Vagina (tissue), 2 donors: ENCODE results near the gene GTF2H1. TPM values are rescaled to one million over a fixed set of nuclear protein-coding genes. Genes with fewer than 3 reads are reported as not detected.

ENCODE experiments used
- DNase-seq, 2 donors: peaks; one replicate each; pipeline ENCODE4 v3.0.0-alpha.2; 2017; ENCODE audit errors: extremely low spot score in 2 of 2
- H3K27ac ChIP-seq: fragments of 200-600 bp; sonication (generic); one replicate; pipeline ENCODE4 v1.5.1; 2019
- H3K27me3 ChIP-seq: fragments of 200-600 bp; sonication (generic); one replicate; pipeline ENCODE4 v1.5.1; 2019
- H3K36me3 ChIP-seq, 2 donors: fragments of 200-600 bp; sonication (generic); one replicate each; pipeline ENCODE4 v1.5.1; 2017 to 2019
- H3K4me1 ChIP-seq: fragments of 200-600 bp; sonication (generic); one replicate; pipeline ENCODE4 v1.5.1; 2019
- H3K4me3 ChIP-seq, 2 donors: fragments of 200-600 bp; sonication (generic); 1 replicate in 1 of 2; 2 replicates in 1 of 2; pipeline ENCODE4 v1.5.1; 2016 to 2019
- H3K9me3 ChIP-seq: fragments of 200-600 bp; sonication (generic); one replicate; pipeline ENCODE4 v1.5.1; 2019
- POLR2A ChIP-seq, 2 donors: fragments of 450-650 bp; IDR thresholded peaks; one replicate each; pipeline ENCODE4 v1.6.1; 2017; ENCODE audit warnings: antibody characterized with exemption in 2 of 2, mild to moderate bottlenecking in 2 of 2, moderate library complexity in 2 of 2
- POLR2AphosphoS5 ChIP-seq, 2 donors: sonication (generic); formaldehyde crosslinking; IDR thresholded peaks; one replicate each; pipeline ENCODE4 v1.9.0; 2017; ENCODE audit warnings: antibody characterized with exemption in 2 of 2, mild to moderate bottlenecking in 2 of 2, low read depth in 1 of 2; ENCODE audit not compliant: insufficient read depth in 1 of 2
- intact Hi-C: fragments of 100-400 bp; cut with DNase I; formaldehyde crosslinking; loops from one replicate; pipeline ENCODE4 v1.15.1; 2023
- total RNA-seq: library from RNA; depleted of rRNA; stranded (reverse); fragments of >200 nt; gene quantifications from one replicate; pipeline ENCODE4 v1.2.3, GENCODE V29; 2016
- TF ChIP-seq, protein P1 (sequence below), 3 experiments: fragments of 450-650 bp in 2 of 3; fragments of 200-600 bp in 1 of 3; sonication (generic) in 1 of 3; IDR thresholded peaks; one replicate each; pipeline ENCODE4 v1.5.1; 2017 to 2019; ENCODE audit warnings: antibody characterized with exemption in 3 of 3, mild to moderate bottlenecking in 2 of 3, moderate library complexity in 2 of 3

GTF2H1 gene
- total RNA-seq, 1 donor from 2014 or later, result 64.1 TPM

DNA sequence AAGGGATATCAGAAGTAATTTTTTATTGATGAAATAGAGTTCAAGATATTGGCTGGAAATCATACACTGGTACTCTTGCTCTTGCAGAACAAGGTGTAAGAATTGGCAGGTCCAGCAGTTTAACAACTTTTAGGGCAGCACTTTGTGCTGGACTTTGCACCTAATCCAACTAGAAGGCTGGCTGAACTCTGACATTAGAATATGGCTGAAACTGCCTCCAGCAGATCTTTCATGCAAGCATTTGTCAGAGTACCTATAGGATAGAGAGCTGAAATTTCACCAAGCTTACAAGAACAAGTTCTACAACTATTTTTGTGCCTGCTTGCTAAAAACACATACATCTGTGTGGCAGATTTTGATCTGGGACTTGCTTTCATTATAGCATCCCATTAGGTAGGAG is 17.6 kb upstream of the GTF2H1 start:
- Histone ChIP-seq H3K27ac (no peak overlapping the region), H3K4me1 (no peaks in the 10 kb centered on the region), H3K9me3 (no peaks in the 10 kb centered on the region), H3K27me3 (no peaks in the 10 kb centered on the region), H3K36me3 (peaks cover 2 to 32% of the 10 kb centered on the region in 2 donors), H3K4me3 (no peak overlapping the region)
- no peak for TF ChIP-seq POLR2AphosphoS5 (IDR thresholded peaks at IDR 0.05; ENCODE audit: insufficient read depth in 1 of 2, low read depth in 1 of 2)
- TF ChIP-seq POLR2A (IDR thresholded peaks at IDR 0.05), result no peak
- TF ChIP-seq, protein P1, sequence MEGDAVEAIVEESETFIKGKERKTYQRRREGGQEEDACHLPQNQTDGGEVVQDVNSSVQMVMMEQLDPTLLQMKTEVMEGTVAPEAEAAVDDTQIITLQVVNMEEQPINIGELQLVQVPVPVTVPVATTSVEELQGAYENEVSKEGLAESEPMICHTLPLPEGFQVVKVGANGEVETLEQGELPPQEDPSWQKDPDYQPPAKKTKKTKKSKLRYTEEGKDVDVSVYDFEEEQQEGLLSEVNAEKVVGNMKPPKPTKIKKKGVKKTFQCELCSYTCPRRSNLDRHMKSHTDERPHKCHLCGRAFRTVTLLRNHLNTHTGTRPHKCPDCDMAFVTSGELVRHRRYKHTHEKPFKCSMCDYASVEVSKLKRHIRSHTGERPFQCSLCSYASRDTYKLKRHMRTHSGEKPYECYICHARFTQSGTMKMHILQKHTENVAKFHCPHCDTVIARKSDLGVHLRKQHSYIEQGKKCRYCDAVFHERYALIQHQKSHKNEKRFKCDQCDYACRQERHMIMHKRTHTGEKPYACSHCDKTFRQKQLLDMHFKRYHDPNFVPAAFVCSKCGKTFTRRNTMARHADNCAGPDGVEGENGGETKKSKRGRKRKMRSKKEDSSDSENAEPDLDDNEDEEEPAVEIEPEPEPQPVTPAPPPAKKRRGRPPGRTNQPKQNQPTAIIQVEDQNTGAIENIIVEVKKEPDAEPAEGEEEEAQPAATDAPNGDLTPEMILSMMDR (IDR thresholded peaks at IDR 0.05), result no peak
- intact Hi-C loops, result no loop called here
- no peak for DNase-seq

DNA sequence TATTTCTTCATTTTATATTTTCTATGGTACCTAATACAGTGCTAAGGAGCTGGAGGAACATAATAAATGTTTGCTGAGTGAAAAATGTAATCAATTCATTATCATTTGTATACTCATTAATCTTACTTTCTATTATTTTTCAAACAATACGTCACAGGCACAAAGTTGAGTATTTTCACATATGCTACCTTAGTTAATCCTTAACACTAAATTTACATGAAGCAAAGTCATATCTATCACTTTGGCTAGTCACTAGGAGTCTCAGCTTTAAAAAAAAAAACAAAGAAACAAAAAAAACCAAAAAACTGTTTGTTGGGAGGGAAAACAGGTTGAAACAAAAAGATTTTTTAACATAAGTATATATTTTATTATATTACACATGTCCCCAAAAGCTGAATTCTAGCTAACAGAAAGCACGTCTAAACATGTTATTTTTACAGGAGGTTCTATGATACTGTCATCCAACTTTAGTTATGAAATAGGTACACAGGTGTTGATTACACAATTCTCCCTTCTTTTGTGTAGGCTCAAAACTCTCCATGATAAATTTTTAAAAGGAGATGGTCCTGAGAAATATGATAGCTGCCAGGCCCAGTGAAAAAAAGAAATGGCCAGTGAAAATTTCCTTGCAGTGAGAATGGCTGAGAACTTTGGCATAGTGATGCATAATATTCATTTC is 14.8 kb upstream of the GTF2H1 start:
- no peak for DNase-seq
- Histone ChIP-seq H3K36me3 (peaks cover 2 to 41% of the 10 kb centered on the region in 2 donors), H3K9me3 (no peaks in the 10 kb centered on the region), H3K27ac (no peak overlapping the region), H3K4me1 (peaks cover 4% of the 10 kb centered on the region), H3K4me3 (no peak overlapping the region), H3K27me3 (no peaks in the 10 kb centered on the region)
- intact Hi-C loops, result no loop called here
- TF ChIP-seq POLR2A (IDR thresholded peaks at IDR 0.05) (no peak), POLR2AphosphoS5 (IDR thresholded peaks at IDR 0.05; ENCODE audit: insufficient read depth in 1 of 2, low read depth in 1 of 2) (peak in 1 of 2 donors; percentile 38)

DNA sequence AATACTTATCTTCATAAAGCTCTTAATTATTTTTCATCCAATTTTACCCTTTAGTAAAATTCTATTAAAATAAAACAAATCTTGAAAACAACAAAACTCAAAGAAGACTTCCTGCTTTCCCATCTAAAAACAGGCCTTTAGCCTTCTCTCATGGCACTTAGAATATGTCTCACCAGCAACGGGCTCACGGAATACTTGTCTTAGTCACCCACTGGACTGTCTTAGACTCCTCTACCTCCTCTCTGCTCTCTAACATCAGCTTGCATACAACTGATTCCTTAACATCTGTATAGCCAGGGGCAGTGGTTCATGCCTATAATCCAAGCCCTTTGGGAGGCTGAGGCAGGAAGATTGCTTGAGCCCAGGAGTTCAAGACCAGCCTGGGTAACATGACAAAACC is 14.1 kb upstream of the GTF2H1 start:
- H3K27me3 ChIP-seq, result no peaks in the 10 kb centered on the region
- intact Hi-C loops, result no loop called here
- no peaks in the 10 kb centered on the region for H3K9me3 ChIP-seq
- H3K4me1 ChIP-seq, result peaks cover 10% of the 10 kb centered on the region
- H3K4me3 ChIP-seq, result no peak overlapping the region
- DNase-seq, result no peak
- H3K27ac ChIP-seq, result no peak overlapping the region
- TF ChIP-seq POLR2A (IDR thresholded peaks at IDR 0.05) (no peak), POLR2AphosphoS5 (IDR thresholded peaks at IDR 0.05; ENCODE audit: insufficient read depth in 1 of 2, low read depth in 1 of 2) (no peak)
- TF ChIP-seq, protein P1 (IDR thresholded peaks at IDR 0.05), result no peak
- H3K36me3 ChIP-seq, result peaks cover 2 to 41% of the 10 kb centered on the region in 2 donors

DNA sequence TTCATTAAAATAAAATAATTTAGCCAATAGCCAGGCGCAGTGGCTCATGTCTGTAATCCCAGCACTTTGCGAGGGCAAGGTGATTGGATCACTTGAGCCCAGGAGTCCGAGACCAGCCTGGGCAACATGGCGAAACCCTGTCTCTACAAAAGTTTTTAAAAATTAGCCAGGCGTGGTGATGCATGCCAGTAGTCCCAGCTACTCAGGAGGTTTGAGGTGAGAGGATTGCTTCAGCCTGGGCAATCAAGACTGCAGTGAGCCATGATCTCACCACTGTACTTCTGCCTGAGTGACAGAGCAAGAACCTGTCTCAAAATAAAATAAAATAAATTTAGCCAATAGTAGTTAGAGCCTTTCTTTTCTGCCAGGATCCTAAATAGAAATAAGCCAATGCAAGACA is 12.7 kb upstream of the GTF2H1 start:
- Histone ChIP-seq H3K27ac (no peak overlapping the region), H3K4me1 (peaks cover 11% of the 10 kb centered on the region), H3K27me3 (no peaks in the 10 kb centered on the region), H3K9me3 (no peaks in the 10 kb centered on the region), H3K36me3 (peaks cover 2 to 33% of the 10 kb centered on the region in 2 donors), H3K4me3 (no peak overlapping the region)
- no peak for DNase-seq
- intact Hi-C loops, result no loop called here
- TF ChIP-seq POLR2A (IDR thresholded peaks at IDR 0.05) (no peak), POLR2AphosphoS5 (IDR thresholded peaks at IDR 0.05; ENCODE audit: insufficient read depth in 1 of 2, low read depth in 1 of 2) (no peak)
- TF ChIP-seq, protein P1 (IDR thresholded peaks at IDR 0.05), result no peak

DNA sequence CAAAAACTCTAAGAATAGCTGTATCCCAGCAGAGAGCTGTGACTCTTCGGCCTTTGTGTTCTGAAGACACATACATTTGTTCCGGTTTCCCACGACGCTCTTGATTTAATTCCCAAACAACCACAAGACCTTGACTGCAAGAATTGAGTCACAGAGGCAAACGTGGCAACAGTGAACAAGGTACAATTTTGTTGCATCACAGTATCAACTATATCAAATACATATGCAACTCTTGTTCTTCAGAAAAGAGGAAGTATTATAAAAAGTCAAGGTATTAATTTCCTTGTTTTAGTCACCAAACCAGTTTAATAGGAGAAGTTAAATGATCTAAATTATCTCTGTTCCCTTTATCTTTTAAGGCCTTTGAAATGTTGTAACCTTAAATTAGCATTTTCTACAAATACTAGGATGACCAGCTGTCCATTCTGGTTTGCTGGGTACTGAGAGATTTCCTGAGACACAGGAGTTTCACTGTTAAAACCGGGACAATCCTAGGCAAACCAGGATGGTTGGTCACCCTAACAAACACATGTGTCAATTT is 11.5 kb upstream of the GTF2H1 start:
- Histone ChIP-seq H3K27me3 (no peaks in the 10 kb centered on the region), H3K27ac (no peak overlapping the region), H3K9me3 (no peaks in the 10 kb centered on the region), H3K36me3 (peaks cover 0 to 28% of the 10 kb centered on the region in 2 donors), H3K4me1 (peaks cover 11% of the 10 kb centered on the region), H3K4me3 (no peak overlapping the region)
- TF ChIP-seq, protein P1 (IDR thresholded peaks at IDR 0.05), result no peak
- TF ChIP-seq POLR2A (IDR thresholded peaks at IDR 0.05) (no peak), POLR2AphosphoS5 (IDR thresholded peaks at IDR 0.05; ENCODE audit: insufficient read depth in 1 of 2, low read depth in 1 of 2) (peak in 1 of 2 donors; percentile 24)
- intact Hi-C loops, result no loop called here
- no peak for DNase-seq
